ENCODE measurements around the gene MAGEA8.
"Not testable (repeated sequence)": the region's sequence is repeated elsewhere in the genome, so short reads cannot be mapped to it uniquely, and the experiment has no call there.

MAGEA8 gene

DNA sequence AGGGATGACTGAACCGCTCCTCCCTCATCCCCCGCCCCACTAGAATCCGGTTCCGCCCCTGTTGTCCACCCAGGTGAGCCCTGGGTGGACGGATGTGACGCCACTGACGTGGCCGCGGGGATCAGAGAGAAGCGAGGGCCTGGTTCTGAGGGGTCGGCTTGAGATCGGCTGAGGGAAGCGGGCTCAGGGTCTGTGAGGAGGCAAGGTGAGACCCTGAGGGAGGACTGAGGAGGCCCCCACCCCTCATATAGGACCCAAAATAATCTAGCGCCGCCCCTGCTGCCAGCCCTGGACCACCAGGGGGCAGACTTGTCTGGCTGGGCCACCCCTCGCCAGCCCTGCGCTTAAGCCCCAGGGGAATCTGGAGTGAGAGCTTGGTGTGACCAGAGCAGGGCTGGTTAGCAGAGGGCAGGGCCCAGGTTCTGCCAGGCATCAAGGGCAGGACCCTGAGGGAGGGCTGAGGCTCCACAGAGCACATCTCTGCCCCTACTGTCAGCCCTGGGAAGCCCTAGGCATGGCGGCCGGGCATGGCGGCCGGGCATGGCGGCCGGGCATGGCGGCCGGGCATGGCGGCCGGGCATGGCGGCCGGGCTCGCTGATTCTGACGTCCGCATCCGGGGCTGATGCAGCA lies at the start of gene MAGEA8:
MAGEA8 (plus strand) TSS at position 103 of the 631 bp plus-strand sequence. CDS start 3,090 bp downstream, outside the sequence.
- DNase-seq: no peak

DNA sequence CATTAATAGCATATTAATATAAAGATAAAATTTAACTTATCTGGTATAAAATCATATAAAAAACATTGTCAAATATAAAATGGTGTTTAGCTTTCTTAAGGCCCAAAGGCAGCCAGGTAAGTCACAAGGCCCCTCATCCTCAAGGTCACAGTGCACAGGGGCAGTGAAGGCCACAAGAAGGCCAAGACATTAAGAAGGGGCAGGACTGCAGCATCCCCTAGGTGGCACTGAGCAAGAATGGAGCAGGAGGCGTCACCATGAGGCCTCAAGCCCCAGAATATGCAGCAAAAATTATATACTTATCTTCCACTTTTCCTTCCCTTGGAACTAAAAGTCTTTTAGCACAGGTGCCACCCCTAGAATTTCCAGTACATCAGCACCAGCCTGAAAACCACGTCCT lies 49.5 kb upstream of the MAGEA8 start:
- no peak for DNase-seq

GRCh38 chrX:149836728-149837127 lies 44.3 kb upstream of the MAGEA8 start:
- DNase-seq: not testable (repeated sequence)

- no peak for DNase-seq
Measured at GRCh38 chrX:149837167-149837566, 43.8 kb upstream of the MAGEA8 start.

DNA sequence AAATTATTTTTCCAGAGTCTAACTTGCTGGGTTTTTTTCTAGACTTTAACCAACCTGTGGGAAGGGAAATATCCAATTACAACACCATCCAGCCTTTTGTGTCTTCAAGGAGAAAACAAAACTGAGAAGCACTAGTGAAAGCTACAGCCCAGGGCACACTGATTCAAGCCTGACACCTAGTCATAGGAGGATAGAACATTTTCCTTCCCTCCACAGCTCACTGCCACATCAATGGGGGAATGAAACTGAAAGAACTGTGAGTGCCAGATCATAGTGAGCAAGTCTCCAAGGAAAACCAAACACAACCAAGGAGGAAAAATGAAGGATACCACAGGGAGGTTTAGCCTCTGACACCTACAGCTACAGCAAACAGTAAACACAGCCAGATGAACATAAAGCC lies 43.3 kb upstream of the MAGEA8 start:
- no peak for DNase-seq

DNA sequence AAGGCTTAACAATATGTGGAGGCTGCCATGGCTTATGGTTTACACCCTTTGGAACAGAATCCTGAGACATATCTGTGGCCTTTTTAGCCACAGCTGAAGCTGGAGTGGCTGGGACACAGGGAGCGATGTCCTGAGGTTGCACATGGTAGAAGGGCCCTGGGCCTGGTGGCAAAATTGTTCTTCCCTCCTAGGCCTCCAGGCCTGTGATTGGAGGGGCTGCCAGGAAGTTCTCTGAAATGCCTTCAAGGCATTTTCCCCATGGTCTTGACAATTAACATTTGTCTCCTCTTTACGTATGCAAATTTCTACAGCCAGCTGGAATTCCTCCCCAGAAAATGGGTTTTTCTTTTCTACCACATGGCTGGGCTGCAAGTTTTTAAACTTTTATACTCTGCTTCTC lies 39.1 kb upstream of the MAGEA8 start:
- no peak for DNase-seq

DNA sequence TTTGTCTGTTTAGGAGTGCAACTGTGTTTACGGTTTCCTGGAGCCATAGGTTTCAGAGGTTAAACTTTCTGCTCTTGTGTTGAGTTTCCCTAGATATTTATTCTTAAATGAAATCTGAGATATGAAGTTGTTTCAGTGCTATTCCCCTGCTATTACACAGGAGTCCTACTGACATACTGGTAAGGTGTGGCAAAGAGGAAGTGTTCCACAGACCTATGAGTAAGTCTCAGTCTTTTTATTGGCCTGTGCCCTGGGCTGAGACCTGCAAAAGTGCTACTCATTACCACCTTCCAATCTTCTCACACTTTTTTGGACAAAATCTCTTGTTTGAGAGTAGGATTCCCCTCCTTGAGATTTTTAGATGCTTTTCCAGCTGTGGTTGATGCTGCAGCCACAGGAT lies 35.6 kb upstream of the MAGEA8 start:
- no peak for DNase-seq

- no peak for DNase-seq
Measured at GRCh38 chrX:149846789-149847188, 34.2 kb upstream of the MAGEA8 start.

- DNase-seq: no peak
Measured at GRCh38 chrX:149848855-149849254, 32.1 kb upstream of the MAGEA8 start.

- no peak for DNase-seq
Measured at GRCh38 chrX:149849787-149850186, 31.2 kb upstream of the MAGEA8 start.

- DNase-seq: no peak
Measured at GRCh38 chrX:149851864-149852263, 29.1 kb upstream of the MAGEA8 start.

DNA sequence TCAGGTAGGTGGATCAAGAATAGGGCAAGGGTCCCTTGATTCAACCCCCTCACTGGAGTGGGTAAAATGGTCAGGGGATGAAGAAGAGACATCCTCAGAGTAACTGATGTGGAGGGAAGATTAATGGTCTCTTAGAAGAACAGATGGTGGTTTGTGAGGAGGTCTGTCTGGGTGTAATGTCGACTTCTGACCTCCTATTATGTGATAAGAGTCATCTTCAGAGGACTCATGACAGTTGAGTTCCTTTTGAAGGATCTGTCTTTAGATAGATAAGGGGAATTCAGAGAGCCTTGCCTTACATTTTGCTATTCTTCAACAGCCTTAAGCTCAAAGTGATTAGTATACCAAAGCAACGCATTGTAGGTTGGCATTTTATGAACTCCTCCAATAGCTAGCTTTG lies 27.1 kb upstream of the MAGEA8 start:
- DNase-seq: no peak

- no peak for DNase-seq
Measured at GRCh38 chrX:149858592-149858991, 22.4 kb upstream of the MAGEA8 start.

DNA sequence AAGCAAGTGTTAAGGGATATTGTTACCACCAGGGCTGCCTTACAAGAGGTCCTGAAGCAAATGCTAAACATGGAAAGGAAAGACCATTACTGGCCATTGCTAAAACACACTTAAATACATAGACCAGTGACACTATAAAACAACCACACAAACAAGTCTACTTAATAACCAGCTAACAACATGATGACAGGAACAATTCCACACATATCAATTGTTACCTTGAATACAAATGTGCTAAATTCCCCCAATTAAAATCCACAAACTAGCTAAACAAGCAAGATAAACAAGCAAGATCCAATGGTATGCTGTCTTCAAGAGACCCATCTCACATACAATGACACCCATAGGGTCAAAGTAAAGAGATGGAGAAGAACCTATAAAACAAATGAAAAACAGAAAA lies 20.5 kb upstream of the MAGEA8 start:
- no peak for DNase-seq

GRCh38 chrX:149865390-149865789 lies 15.6 kb upstream of the MAGEA8 start:
- DNase-seq: no peak

DNA sequence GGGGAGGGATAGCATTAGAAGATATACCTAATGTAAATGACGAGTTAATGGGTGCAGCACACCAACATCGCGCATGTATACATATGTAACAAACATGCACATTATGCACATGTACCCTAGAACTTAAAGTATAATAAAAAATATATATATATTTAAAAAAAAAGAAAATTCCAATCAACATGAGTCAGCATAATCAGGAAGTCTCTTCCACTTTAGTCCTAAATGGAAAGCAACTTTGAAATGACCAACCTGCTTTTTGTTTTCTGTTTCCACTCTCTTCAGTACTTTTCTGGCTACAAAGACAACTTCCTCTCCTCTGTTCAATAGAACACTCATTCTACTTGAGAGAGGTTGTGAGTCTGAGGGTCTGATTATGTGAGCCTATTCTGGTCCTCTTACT lies 13.5 kb upstream of the MAGEA8 start:
- DNase-seq: no peak

- DNase-seq: no peak
Measured at GRCh38 chrX:149870840-149871239, 10.1 kb upstream of the MAGEA8 start.

GRCh38 chrX:149871433-149871832 lies 9.6 kb upstream of the MAGEA8 start:
- no peak for DNase-seq

DNA sequence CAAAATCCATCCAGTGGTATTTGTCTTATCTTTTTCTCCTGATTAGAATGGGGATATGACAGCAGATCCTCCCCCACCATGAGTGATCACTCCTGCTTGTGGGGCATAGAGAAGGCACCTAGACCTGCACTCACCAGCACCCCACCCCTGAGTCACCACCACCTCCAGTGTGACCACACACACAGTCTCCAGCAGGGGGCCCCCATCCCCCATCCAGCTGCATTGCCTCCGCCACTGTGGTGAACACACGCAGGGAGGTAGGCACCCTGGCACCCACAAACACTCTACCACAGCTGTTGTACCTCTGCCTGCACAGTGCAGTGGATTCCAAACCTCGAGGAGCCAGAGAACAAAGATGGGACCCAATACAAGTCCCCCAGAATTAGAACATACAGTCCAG lies 9.0 kb upstream of the MAGEA8 start:
- DNase-seq: no peak

DNA sequence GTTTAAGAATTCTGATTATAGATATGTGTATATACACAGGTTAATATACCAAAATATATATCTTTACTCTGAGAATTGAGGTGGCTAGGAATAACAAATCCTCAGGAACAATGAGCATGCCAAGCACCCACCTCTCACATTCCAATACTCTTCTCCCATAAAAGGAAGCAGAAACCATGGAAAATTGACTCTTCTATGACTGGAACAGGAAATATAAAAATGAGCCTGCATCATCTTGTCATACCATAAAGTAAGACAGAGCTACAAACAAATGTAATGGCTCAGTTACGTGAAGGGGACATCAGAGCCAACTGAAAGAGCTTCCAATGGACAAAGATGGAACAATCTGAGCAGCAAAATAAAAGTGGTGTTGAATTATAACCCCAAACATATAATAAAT lies 3.8 kb upstream of the MAGEA8 start:
- DNase-seq: no peak

DNA sequence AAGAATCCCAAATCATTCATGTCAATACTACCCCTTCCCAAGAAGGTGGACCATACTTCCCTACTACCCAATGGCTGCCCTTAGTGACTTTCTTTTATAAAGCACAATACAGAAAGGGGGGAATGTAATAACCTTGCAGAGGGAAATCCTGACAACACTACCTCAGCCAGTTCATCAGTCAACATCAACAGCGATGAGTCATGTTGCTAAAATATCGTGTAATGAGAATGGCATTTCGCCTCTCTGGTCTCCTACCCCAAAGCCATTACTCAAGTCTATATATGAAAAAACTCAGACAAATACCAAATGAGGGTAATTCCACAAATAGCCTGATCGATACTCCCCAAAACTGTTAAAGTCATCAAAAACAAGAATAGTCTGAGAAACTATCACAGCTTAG lies 3.3 kb upstream of the MAGEA8 start:
- DNase-seq: no peak

DNA sequence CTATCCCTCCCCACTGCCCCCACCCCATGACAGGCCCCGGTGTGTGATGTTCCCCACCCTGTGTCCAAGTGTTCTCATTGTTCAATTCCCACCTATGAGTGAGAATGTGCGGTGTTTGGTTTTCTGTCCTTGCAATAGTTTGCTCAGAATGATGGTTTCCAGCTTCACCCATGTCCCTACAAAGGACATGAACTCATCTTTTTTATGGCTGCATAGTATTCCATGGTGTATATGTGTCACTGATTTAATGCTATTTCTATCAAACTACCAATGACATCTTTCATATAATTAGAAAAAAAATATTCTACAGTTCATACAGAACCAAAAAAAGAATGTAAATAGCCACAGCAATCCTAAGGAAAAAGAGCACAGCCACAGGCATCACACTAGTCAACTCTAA lies 9.8 kb downstream of the MAGEA8 start:
- not testable (repeated sequence) for DNase-seq

GRCh38 chrX:149898554-149898953 lies 17.6 kb downstream of the MAGEA8 start:
- no peak for DNase-seq

GRCh38 chrX:149903889-149904748 lies 23.1 kb downstream of the MAGEA8 start:
- DNase-seq: no peak

DNA sequence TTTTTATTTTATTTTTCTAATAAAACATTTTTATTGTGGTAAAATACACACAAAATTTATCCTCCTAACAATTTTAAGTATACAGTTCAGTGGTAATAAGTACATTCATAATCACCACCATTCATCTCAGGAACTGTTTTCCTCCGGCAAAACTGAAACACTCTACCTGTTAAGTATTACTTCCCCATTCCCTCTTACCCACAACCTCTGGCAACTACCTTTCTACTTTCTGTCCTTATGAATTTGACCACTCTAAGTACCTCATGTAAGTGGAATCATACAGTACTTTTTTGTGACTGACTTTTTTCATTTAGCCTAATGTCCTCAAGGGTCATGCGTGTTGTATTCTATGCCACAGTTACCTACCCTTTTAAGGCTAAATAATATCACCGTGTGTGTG lies 27.3 kb downstream of the MAGEA8 start:
- no peak for DNase-seq

Measured in NCI-H1694 treated with DMSO at 0.1 percent for 48 hours (cell line).